ENCODE results near the gene KIF26B. TPM values are rescaled to one million over a fixed set of nuclear protein-coding genes. Genes with fewer than 3 reads are reported as not detected.

The KIF26B gene
- total and polyA plus RNA-seq, 2 of the 4 experiments (the other 2 are of a cell fraction): 0.53 to 0.54 TPM

DNA sequence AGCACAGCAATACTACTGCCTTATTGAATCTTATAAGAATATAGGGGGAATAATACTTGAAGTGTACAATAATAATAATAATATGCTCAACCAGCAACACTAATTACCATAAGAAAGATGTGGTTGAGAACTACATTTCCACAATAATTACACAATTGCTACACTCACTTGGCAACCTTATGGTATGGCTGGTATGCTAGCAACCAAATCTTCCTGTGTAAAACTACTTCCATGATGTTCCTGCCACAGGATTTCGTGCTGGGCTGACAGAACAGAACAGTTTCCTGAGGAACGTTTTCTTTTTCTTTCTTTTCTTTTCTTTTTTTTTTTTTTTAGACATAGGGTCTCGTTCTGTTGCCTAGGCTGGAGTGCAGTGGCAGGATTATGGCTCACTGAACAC lies 50.6 kb downstream of the KIF26B start:
- H2BK15ac ChIP-seq (ENCODE audit: low read depth, low read length): no peak overlapping the region
- DNase-seq: no peak
- ChIA-PET CTCF (interaction anchor here (0.5 kb wide), 1 partner anchor 176 kb away, joined by 3 read pairs; no protein-coding TSS in a partner anchor), POLR2A (ENCODE audit: unreplicated experiment) (interaction anchor here (0.6 kb wide), 1 partner anchor 22 kb away, joined by 4 read pairs; no protein-coding TSS in a partner anchor)
- H2BK5ac ChIP-seq (ENCODE audit: low read depth, low read length, poor library complexity, severe bottlenecking): no peak overlapping the region
- WGBS, 2 experiments (ENCODE audit: extremely low coverage in 2 of 2, insufficient read length in 1 of 2): no CpG with 5 or more reads among the region's 3 CpGs
- H2AK5ac ChIP-seq (ENCODE audit: low read depth, low read length): no peak overlapping the region
- no peak overlapping the region for H4K5ac ChIP-seq (ENCODE audit: low read depth, low read length)
- peaks cover 25% of the 10 kb centered on the region for H3K9me3 ChIP-seq (ENCODE audit: control insufficient read depth, insufficient read depth, low read length)
- H2AFZ ChIP-seq (replicated peaks; ENCODE audit: low read length, poor library complexity): no peak overlapping the region
- H2BK20ac ChIP-seq (ENCODE audit: low read depth, low read length): no peak overlapping the region
- TF ChIP-seq, protein P1, sequence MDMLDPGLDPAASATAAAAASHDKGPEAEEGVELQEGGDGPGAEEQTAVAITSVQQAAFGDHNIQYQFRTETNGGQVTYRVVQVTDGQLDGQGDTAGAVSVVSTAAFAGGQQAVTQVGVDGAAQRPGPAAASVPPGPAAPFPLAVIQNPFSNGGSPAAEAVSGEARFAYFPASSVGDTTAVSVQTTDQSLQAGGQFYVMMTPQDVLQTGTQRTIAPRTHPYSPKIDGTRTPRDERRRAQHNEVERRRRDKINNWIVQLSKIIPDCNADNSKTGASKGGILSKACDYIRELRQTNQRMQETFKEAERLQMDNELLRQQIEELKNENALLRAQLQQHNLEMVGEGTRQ (IDR thresholded peaks at IDR 0.05; ENCODE audit: low read depth, low read length): no peak
- TF ChIP-seq MAZ (IDR thresholded peaks at IDR 0.05; ENCODE audit: borderline replicate concordance, low read depth, low read length): no peak
- no peak for TF ChIP-seq CHD1 (IDR thresholded peaks at IDR 0.05; ENCODE audit: low read depth, low read length)
- TF ChIP-seq, protein P2, sequence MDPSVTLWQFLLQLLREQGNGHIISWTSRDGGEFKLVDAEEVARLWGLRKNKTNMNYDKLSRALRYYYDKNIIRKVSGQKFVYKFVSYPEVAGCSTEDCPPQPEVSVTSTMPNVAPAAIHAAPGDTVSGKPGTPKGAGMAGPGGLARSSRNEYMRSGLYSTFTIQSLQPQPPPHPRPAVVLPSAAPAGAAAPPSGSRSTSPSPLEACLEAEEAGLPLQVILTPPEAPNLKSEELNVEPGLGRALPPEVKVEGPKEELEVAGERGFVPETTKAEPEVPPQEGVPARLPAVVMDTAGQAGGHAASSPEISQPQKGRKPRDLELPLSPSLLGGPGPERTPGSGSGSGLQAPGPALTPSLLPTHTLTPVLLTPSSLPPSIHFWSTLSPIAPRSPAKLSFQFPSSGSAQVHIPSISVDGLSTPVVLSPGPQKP (IDR thresholded peaks at IDR 0.05; ENCODE audit: borderline replicate concordance, low read depth, low read length): no peak
- TF ChIP-seq RCOR1 (IDR thresholded peaks at IDR 0.05; ENCODE audit: insufficient replicate concordance, low read length): no peak
- no peak for TF ChIP-seq MAFK (IDR thresholded peaks at IDR 0.05; ENCODE audit: low read depth, low read length)
- TF ChIP-seq MXI1 (IDR thresholded peaks at IDR 0.05; ENCODE audit: borderline replicate concordance, low read depth, low read length): no peak
- TF ChIP-seq NFE2L2 (IDR thresholded peaks at IDR 0.05; ENCODE audit: low read depth, low read length): no peak
- TF ChIP-seq RAD21 (IDR thresholded peaks at IDR 0.05; ENCODE audit: low read length): no peak
- no peak for TF ChIP-seq RFX5 (IDR thresholded peaks at IDR 0.05; ENCODE audit: low read depth, low read length)
- TF ChIP-seq SMC3 (IDR thresholded peaks at IDR 0.05; ENCODE audit: low read depth, low read length): no peak
- no peak for TF ChIP-seq CEBPB (IDR thresholded peaks at IDR 0.05; ENCODE audit: low read depth, low read length)
- TF ChIP-seq, protein P3, sequence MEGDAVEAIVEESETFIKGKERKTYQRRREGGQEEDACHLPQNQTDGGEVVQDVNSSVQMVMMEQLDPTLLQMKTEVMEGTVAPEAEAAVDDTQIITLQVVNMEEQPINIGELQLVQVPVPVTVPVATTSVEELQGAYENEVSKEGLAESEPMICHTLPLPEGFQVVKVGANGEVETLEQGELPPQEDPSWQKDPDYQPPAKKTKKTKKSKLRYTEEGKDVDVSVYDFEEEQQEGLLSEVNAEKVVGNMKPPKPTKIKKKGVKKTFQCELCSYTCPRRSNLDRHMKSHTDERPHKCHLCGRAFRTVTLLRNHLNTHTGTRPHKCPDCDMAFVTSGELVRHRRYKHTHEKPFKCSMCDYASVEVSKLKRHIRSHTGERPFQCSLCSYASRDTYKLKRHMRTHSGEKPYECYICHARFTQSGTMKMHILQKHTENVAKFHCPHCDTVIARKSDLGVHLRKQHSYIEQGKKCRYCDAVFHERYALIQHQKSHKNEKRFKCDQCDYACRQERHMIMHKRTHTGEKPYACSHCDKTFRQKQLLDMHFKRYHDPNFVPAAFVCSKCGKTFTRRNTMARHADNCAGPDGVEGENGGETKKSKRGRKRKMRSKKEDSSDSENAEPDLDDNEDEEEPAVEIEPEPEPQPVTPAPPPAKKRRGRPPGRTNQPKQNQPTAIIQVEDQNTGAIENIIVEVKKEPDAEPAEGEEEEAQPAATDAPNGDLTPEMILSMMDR (conservative IDR thresholded peaks at IDR 0.05; ENCODE audit: low read depth, low read length): no peak
- no peak for TF ChIP-seq BHLHE40 (IDR thresholded peaks at IDR 0.05; ENCODE audit: low read depth, low read length)
- TF ChIP-seq FOS (IDR thresholded peaks at IDR 0.05; ENCODE audit: low read depth, low read length): no peak
- no peak overlapping the region for H2AK9ac ChIP-seq (replicated peaks; ENCODE audit: low read depth, low read length, poor library complexity)
- no peak overlapping the region for H3K14ac ChIP-seq (replicated peaks; ENCODE audit: low read depth, low read length)
- in situ Hi-C loops (cut with MboI; ENCODE audit: low sequenced_read_pairs) (no loop called here), intact Hi-C loops (cut with micrococcal nuclease) (no loop called here), dilution Hi-C loops (cut with HindIII; ENCODE audit: low sequenced_read_pairs, unreplicated experiment) (no loop called here)
- no peak overlapping the region for H2BK120ac ChIP-seq (ENCODE audit: low read depth, low read length)
- BruUV-seq (replicated peaks): no TSS peak
- H3K27me3 ChIP-seq (ENCODE audit: control insufficient read depth, insufficient read depth, low read length): no peaks in the 10 kb centered on the region
- peaks cover 4% of the 10 kb centered on the region for H3K36me3 ChIP-seq (ENCODE audit: control insufficient read depth, insufficient read depth, low read length)
- H3K4me3 ChIP-seq (ENCODE audit: insufficient read depth, low read depth, low read length): no peak overlapping the region
- H4K91ac ChIP-seq (ENCODE audit: insufficient read depth, low read depth, low read length): no peak overlapping the region
- no peak overlapping the region for H3K56ac ChIP-seq (ENCODE audit: extremely low read depth, insufficient read depth, low read length)
- no peak overlapping the region for H4K8ac ChIP-seq (ENCODE audit: low read depth in 2 of 2, low read length in 2 of 2)
- H3K4me2 ChIP-seq (ENCODE audit: low read depth, low read length): no peak overlapping the region
- no peak overlapping the region for H3K9ac ChIP-seq (ENCODE audit: low read depth, low read length)
- no peak for ATAC-seq (ENCODE audit: low read depth)
- H3K18ac ChIP-seq (ENCODE audit: low read depth, low read length): no peak overlapping the region
- H4K20me1 ChIP-seq (ENCODE audit: insufficient read depth, low read length): no peaks in the 10 kb centered on the region
- H3K27ac ChIP-seq (ENCODE audit: insufficient read depth, low read length): no peak overlapping the region
- H3K23ac ChIP-seq (ENCODE audit: low read depth, low read length): no peak overlapping the region
- H3K4ac ChIP-seq (ENCODE audit: low read depth, low read length): no peak overlapping the region
- no peaks in the 10 kb centered on the region for H3K79me1 ChIP-seq (ENCODE audit: low read depth in 1 of 2, low read length in 2 of 2)
- H3K9me1 ChIP-seq (ENCODE audit: insufficient read depth, low read length): no peaks in the 10 kb centered on the region
- H3K4me1 ChIP-seq (ENCODE audit: control insufficient read depth, insufficient read depth, low read length): no peaks in the 10 kb centered on the region

All from IMR-90 (cell line).